GM18909 (cell line): Measurements from ENCODE around the gene ZNF385B.

ENCODE experiments used
- ATAC-seq: cut with Tn5 transposase; IDR thresholded peaks from one replicate; pipeline ENCODE4 v1.9.1; 2021; ENCODE audit warnings: mild to moderate bottlenecking; ENCODE audit not compliant: unreplicated experiment, poor library complexity

Gene ZNF385B

DNA sequence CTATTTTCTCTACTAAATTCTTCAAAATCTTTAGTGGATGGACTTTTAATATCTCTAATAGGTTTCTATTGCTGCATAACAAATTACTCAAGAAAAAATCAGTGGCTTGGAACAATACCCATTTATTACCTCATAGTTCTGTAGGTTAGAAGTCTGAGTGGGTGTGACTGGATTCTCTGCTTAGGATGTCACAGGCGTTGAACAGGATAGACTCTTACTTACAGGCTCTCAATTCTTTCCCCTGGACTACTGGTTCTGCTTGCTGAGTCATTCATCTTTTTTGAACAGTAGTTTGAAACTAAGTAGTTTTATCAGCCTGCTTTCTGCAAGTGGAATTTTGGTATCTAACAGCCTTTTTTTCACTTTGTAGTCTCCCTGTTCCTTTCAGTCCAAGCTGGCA, 265.4 kb downstream of the ZNF385B start:
- ATAC-seq = no peak

DNA sequence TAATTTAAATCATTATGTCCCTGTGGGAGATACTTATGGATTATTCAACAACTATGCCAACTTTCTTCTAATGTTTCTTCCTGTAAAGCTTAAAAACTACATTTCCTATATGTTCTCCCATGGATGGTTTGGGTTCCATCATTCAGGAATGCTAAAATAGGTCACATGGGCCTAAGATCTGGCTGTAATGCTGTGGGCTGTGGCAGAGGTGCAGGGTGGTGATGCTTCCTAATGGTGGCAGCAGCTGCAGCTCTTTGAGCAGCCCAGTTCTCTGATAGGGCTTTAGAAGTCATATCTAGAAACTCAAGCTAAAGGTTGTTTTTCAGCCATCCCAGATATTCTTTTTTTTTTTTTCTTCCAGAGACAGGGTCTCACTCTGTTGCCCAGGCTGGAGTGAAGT, 266.1 kb downstream of the ZNF385B start:
- ATAC-seq = no peak

DNA sequence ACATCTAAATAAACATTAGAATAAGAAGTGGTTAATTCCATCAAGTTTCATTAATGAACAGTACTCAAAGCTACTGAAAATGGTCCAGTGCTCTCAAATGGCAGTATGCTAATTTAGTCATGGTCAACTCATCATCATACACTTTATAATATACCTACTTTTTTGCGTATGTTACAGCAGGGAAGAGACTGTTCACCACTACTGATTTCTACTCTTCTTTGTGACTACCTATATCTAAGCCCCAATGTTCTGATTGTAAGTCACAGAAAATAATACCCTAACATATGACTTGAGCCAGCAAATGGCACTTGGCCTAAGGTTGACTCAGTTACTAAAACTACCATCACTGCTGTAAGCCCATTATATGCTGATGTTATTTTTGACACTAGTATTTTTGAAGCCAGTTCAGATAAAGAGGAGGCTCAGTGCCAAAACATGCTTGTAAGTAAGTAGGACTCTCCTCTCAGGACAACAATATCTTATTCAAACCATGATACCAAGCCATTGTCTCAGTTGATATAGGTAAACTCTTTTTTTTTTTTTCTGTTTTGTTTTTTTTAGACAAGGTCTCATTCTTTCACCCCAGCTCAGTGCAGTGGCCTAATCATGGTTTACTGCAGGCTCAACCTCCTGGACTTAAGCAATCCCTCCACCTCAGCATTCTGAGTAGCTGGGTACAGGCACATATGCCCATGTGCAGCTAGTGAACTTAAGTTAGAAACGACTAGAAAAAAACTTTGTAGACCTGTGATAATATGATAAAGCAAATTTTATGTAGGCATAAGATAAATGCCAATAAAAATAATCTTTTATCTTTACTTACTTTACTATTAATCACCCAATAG, 266.9 kb downstream of the ZNF385B start:
- ATAC-seq = no peak

DNA sequence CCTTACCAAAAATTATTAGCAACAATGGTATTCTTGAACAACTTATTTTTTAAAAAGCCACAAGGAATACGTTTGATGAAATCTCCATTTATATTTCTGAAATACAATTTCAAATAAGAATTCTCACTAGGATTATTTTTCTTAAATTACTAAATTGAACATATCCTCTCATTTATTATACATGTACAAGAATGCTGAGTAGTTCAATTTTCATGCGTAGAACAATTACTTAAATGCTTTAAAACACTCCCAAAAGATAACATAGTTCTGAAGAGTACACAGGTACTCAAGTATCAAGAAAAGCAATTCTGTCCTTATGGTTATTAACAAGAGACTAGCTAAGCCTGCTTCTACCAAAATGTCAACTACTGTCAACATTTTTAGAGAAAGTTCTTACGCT, 268.1 kb downstream of the ZNF385B start:
- no peak for ATAC-seq

DNA sequence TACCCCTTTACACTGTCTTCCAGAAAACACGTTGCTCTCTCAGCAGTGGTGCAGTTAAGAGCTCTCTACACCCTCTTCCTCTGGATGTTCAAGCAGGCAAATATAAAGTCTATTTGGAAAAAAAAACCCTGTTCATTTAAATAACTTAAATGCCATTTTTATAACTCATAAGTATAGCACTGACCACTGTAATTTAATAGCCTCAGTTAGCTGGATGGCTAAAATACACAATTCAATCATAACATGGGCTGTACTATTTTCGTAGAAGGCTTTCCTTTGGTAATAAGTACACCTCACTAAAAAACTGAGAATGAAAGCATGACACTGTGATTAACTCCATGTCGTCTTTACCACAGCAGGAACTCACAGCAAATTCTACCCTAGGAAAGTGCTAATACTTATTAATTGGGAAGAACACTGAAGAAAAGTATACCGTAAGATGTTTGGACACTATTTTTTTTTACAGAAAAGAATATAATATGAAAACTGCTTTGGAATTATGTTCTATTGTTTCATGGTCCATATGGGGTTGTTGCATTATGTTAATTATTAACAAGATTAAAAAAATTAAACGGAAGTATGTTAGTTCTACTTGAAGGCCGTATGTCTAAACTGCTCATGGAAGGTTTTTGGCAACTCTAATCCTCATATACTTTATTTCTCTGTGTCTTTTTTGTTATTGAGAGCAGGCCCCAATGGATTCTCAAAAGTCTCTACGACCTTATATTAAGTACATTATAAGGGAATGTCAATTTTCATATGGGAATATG, 269.1 kb downstream of the ZNF385B start:
- no peak for ATAC-seq

DNA sequence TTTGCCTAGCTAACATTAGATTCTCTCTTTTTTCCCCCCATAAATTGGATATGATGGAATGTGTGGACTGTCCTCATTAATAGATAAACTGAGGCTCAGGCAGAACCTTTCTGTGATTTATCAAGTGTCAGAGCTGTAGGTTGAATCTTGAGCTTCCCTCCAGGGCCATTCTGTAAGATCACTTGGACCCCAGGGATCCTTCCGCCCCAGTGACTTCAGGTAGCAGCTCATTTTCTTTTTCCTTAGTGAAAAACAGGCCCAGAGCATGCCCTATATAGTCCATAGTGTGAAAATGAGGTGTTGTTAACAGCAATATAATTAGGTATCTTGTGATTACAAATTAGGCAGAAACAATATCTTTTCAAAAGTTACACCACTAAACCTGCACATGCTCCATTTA, 269.7 kb downstream of the ZNF385B start:
- no peak for ATAC-seq

DNA sequence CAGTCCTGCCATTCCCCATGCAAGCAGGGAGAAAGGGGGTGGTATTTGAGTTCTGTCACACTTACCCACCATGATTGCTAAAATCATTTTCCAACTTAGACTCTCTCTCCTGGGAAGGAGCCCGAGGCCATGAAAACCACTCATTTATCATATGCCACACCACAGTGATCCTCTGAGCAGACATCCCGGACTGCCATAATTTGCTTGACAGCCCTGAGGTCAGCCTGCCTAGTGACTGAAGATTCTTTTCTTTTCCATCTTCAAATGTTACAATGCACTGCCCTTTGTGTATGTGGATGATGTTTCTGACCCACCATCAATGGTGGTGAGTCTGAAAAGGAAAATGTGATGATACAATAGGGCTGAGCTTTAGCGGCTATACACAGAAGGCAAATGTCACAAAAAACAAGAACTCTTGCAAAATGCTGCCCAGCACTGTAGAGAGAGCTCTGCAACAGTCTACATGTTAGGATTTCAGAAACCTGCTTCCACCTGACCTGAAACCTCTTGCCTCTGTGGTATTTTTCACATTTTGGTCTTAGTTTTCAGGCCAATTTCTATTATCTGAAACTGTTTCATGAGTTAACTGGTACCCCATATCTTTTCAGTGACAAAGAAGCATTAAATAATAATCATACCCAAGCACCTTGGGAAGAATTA, 272.8 kb downstream of the ZNF385B start:
- ATAC-seq = no peak

DNA sequence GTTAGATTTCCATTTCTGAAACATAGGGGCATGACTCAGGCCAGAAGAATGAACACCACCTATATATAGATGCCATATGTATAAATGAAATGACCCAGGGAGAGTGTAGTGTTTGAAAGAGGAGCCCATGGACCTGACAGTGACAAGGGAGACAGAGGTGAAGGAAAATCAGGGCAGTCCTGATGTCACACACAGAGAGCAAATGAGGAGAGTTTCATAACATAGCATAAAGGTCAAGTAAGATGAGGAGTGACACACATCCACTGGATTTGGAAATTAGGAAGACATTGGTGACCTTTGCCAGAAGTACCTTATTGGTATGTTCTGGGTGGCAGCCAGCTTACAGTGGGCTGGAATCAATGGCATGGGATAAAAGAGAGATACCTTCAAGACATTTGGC, 276.7 kb downstream of the ZNF385B start:
- no peak for ATAC-seq

DNA sequence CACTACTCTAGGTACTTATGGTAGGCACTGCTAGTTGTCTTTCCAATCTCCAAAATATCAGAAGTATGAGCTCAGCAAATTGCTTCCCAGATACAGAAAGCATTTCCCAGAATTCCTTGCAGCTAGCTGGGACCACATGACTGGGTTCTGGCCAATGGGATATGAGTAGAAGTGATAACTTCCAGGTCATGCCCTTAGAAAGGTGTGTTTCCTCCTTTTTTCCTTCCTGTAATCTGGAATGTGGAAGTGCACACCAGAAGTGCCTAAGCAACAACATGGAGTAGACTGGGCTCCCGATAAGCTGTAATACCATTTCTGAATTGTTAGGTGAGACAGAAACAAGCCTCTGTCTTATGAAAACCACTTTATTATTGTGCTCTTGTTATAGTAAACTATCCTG, 279.8 kb downstream of the ZNF385B start:
- ATAC-seq = no peak

DNA sequence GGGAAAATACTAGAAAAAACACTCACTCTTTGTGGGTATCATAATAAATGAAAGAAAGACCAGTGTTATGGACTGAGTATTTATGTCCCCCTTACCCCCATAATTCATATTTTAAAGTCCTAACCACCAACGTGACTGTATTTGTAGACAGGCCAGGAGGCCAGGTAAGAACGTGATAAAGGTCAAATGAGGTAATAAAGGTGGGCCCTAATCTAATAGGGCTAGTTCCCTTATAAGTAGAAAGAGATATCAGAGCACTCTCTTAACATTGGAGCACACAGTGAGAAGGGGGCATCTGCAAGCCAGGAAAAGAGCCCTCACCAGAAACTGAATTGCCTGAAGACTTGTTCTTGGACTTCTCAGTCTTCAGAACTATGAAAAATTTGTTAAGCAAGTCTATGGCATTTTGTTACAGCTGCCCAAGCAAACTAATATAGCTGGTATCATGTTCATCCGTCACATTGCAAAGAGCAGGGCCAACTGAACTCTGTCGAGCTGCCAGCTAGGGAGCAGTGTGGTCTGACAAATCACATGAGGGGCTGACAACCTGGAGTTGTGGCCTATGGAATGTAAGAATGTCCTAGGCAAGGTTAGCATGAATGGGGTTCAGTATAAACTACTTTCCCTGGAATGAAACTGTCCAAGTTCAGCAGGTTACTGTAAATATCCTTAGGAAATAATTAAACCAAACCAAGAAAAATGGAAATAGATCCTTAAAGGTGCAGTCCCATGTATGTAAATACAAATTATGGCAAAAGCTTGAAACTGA, 280.9 kb downstream of the ZNF385B start:
- no peak for ATAC-seq

DNA sequence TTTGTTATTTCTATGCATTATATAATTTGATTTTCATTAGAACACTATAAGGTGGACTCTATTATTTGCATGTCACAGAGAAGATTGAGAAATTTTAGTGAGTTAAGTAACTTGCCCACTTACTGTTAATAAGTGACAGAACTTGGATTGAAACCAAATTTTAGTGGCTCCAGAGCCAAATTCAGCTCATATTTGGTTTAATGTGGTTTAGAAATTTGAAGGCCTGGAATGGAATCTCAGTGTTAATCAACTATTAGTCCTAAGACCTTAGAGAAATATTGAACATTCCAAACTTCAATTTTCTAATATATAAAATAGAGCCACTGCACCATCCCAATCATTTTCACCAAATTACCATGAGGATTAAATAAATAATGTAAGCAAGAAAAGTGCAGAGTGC, 281.6 kb downstream of the ZNF385B start:
- ATAC-seq = no peak

DNA sequence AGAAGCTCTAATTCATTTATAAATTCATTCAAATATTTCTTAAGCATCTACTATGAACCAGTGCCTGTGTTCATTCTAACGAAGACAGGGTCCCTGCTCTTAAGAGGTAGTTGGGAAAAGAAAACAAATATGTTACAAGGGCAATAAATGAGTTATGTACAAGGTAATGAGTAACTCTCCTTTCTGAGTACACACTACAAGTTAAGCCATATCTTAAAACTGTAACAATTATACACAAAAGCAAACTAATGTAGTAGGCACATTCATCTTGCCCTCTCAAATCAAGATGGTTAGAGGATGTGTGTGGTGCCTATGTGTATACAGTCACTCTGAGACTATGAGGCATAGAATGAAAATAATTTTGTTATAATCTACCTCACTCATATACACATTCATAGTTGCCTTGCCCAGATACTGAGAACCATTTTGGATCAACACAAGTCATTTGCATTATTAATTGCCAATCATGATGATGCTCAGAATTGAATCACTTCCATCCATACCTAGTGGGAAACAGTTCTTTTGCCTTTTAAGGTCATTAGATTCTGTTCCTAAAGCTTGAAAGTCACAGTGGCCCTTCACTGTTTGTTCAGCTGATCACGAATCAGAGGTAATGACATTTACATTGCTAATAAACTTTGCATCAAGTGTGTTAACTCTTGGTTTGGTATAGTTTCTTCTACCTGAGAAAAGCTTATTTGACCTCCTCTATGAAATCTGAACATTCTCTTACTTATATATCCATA, 283.1 kb downstream of the ZNF385B start:
- ATAC-seq = no peak

DNA sequence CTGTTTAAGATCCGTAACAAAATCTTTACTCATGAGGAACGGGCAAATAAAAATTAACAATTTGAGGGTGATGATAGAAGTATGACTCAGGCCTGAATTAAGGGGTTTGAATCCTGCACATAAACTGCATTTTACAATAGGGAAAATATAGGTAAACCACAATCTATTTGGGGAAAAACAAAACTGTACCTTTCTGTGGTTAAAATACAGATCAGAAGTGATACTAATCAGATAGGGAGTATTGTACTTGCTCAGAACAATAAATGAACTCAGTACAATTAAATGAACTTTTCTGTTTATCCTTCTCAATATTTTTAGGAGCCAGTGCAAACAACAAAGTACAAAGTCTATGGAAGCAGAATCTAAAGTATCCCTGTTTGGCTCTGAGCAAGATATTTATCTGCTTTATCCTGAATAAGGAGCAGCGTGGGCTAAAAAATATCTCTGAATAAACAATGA, 287.3 kb downstream of the ZNF385B start:
- no peak for ATAC-seq

DNA sequence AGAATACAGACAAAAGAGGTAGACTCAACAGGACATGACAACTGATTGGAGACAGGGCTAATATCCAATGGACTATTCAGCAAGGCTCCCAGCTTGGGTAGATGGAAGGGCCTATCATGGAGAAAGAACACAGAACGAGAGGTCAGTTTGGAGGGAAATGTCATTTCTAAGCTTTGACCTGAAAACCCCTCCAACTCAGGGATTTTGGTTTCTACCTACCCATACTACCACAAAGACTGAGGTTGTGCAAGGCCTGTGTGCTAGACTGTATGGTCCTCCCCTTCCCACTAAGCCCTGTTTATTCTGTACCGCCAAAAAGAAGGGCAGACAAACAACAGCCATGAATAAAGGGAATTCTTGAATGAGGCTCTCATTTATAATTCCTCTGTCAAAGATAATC, 288.9 kb downstream of the ZNF385B start:
- no peak for ATAC-seq

DNA sequence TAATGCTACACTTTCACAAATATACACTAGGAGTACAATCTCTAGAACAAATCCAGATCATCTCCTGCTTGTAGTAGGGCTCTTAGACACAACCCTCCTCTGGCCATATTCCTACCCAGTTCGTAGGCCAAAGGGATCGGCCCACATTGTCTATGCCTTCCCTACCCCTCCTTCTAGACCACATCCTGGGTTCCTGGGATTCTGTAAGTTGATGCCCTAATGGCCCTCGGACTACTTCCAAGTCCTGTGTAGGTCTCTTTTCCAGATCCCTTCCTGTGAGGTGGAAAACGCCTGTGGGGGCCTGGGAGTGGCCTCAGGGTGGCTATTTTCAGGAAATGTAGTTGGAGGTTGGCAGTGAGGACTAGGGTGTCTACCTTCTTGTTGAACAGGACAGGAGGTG, 289.7 kb downstream of the ZNF385B start:
- ATAC-seq = no peak

DNA sequence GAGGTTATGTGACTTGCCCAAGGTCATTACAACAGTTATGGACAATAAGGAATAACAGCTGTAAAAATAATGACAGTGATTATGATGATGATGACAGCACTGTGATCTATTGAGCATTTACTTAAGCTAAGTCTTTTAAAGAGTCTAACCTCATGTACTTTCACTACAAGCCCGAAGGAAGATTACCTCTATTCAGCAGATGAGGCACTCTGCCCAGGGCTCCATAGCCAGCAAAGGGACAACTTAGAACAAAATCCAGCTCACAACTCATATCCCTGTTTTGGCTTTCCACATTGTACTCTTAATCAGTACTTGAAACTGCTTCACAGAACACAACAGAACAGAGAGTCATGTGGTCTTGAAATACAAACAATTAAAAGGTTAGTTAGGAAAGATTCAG, 290.2 kb downstream of the ZNF385B start:
- ATAC-seq = no peak

DNA sequence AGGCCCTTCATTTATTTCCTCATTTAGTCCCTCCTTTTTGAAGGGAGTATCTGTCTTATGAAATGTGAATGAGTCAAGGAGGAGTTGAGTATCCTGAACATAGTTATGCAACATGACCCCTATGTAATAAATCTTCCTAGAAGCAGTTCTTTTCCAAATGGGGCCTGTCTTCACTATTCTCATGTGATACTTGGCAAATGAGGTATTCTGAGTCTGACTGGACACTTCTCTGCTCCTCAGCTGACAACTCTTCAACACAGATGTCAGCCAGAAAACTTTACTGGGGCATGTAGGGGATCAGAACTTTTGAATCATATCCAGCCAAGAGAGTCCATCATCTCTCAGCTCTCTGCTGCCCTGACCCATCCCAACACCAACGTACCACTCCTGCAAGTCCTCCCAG, 291.6 kb downstream of the ZNF385B start:
- no peak for ATAC-seq

DNA sequence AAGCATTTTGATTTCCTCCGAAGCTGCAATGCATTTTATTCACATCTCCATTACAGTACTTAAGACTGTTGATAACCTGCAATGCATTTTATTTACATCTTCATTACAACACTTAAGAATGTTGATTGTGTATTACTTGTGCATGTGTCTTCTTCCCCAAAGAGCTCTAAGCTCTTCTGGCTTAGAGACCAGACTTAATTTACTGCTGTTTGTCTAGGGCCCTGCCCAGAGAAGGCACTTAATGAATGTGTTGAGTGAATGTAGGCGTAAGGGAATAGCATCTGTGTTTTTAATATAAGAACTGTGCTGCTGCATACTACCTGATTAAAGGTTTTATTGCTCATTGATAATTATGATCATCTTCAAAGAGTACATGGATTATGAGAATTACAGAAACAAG, 295.6 kb downstream of the ZNF385B start:
- no peak for ATAC-seq

DNA sequence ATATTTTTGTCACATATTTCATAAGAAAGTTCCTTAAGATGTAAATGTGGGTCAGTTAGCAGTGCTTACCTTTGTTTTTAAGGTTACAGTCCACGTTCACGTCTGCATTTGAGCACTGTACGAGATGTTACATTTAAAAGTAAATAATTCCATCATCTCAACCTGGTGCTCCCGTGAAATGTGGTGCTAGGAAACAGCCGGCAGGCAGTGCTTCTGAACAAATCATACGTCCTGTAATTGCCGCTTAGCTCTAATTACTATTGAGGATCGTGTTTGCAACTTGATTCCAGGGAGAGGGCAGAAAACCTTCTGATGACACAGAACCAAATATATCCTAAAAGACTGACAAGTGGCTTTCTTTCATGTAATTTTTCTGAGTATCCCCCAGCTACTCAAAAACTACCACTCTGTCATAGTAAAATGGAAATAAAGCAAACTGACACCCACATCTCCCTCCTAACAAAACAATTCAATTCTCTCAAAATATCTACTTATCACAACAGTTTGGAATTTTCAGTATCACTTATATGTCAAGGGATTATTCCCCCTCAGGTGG, 299.0 kb downstream of the ZNF385B start:
- ATAC-seq = no peak
